Keratinocyte (primary cell): Measurements from ENCODE around the gene MTPN. TPM values are rescaled to one million over a fixed set of nuclear protein-coding genes. Genes with fewer than 3 reads are reported as not detected.

ENCODE experiments used
- DNase-seq: peaks from one replicate; pipeline ENCODE4 v3.0.0-alpha.2; 2011; ENCODE audit warnings: low read depth, missing footprints, low spot score
- FAIRE-seq: peaks from 2 replicates; lab custom pipeline; 2011; peaks lifted over from hg19 to GRCh38; lab: Jason Lieb, UNC
- H2AFZ ChIP-seq: 2 replicates; pipeline ENCODE4 v1.6.0; 2012; ENCODE audit warnings: low read length, control low read depth, inconsistent platforms; ENCODE audit not compliant: control insufficient read depth
- H3K27ac ChIP-seq: 2 replicates; pipeline ENCODE4 v1.5.1; 2011; ENCODE audit warnings: low read length; ENCODE audit not compliant: control insufficient read depth, insufficient read depth
- H3K27me3 ChIP-seq: 3 replicates; pipeline ENCODE4 v1.6.0; 2011; ENCODE audit warnings: low read length; ENCODE audit not compliant: control insufficient read depth, insufficient read depth; ENCODE audit errors: extremely low read depth
- H3K36me3 ChIP-seq, 2 experiments: 2 replicates in 1 of 2; 3 replicates in 1 of 2; pipeline ENCODE4 v1.5.1; 2011; ENCODE audit warnings: low read length in 2 of 2, mild to moderate bottlenecking in 1 of 2; ENCODE audit not compliant: control insufficient read depth in 2 of 2, insufficient read depth in 2 of 2; ENCODE audit errors: extremely low read depth in 1 of 2
- H3K4me1 ChIP-seq: 3 replicates; pipeline ENCODE4 v1.5.1; 2011; ENCODE audit warnings: low read length; ENCODE audit not compliant: control insufficient read depth, insufficient read depth; ENCODE audit errors: extremely low read depth
- H3K4me2 ChIP-seq: 3 replicates; pipeline ENCODE4 v1.6.0; 2011; ENCODE audit warnings: low read depth, low read length; ENCODE audit not compliant: control insufficient read depth, insufficient read depth; ENCODE audit errors: extremely low read depth
- H3K4me3 ChIP-seq, 3 experiments: fragments of 200-600 bp in 1 of 3; sonication (generic) in 1 of 3; 2 replicates in 2 of 3; 3 replicates in 1 of 3; pipeline ENCODE4 v1.5.1; 2011 to 2016; ENCODE audit warnings: low read length in 3 of 3, mild to moderate bottlenecking in 3 of 3, control low read depth in 2 of 3, inconsistent platforms in 1 of 3, low read depth in 1 of 3, mixed read lengths in 1 of 3, mixed run types in 1 of 3, moderate library complexity in 1 of 3; ENCODE audit not compliant: control insufficient read depth in 2 of 3, insufficient read depth in 2 of 3; ENCODE audit errors: extremely low read depth in 1 of 3
- H3K79me2 ChIP-seq: 2 replicates; pipeline ENCODE4 v1.6.0; 2012; ENCODE audit warnings: low read length; ENCODE audit not compliant: control insufficient read depth, insufficient read depth
- H3K9ac ChIP-seq: 3 replicates; pipeline ENCODE4 v1.6.0; 2011; ENCODE audit warnings: low read length; ENCODE audit not compliant: control insufficient read depth, insufficient read depth; ENCODE audit errors: extremely low read depth
- H3K9me1 ChIP-seq: 3 replicates; pipeline ENCODE4 v1.6.0; 2011; ENCODE audit warnings: low read length; ENCODE audit not compliant: control insufficient read depth, insufficient read depth; ENCODE audit errors: extremely low read depth
- H3K9me3 ChIP-seq: 2 replicates; pipeline ENCODE4 v1.5.1; 2012; ENCODE audit warnings: low read depth, low read length; ENCODE audit not compliant: control insufficient read depth
- H4K20me1 ChIP-seq: 3 replicates; pipeline ENCODE4 v1.6.0; 2011; ENCODE audit warnings: low read length; ENCODE audit not compliant: control insufficient read depth, insufficient read depth; ENCODE audit errors: extremely low read depth
- CTCF ChIP-seq, 3 experiments: IDR thresholded peaks in 1 of 3; conservative IDR thresholded peaks in 1 of 3; optimal IDR thresholded peaks in 1 of 3; 2 replicates in 2 of 3; 3 replicates in 1 of 3; pipeline versions ENCODE3 to v1.5.1; 2011; ENCODE audit warnings: low read length in 3 of 3, mild to moderate bottlenecking in 3 of 3, moderate library complexity in 2 of 3, control low read depth in 1 of 3, inconsistent platforms in 1 of 3; ENCODE audit not compliant: insufficient read depth in 2 of 3; ENCODE audit errors: extremely low read depth in 1 of 3
- EZH2 ChIP-seq: IDR thresholded peaks from one replicate; pipeline ENCODE4 v1.6.1; 2012; ENCODE audit warnings: inconsistent platforms, mild to moderate bottlenecking, low read length, moderate library complexity
- dilution Hi-C: fragments of 300-500 bp; cut with MboI; formaldehyde crosslinking; loops from one replicate; pipeline ENCODE4 v1.7.0; 2020; ENCODE audit warnings: low sequenced_read_pairs; ENCODE audit not compliant: extremely low pct_ligation_motif_present
- polyA plus RNA-seq, 5 experiments: library from polyadenylated mRNA; depleted of rRNA in 3 of 5; stranded (reverse) in 3 of 5; stranded (forward) in 1 of 5; unstranded in 1 of 5; fragments of >200 nt; gene quantifications; 1 replicate in 1 of 5; 2 replicates in 3 of 5; 3 replicates in 1 of 5; pipeline versions ENCODE4 v1.2.1 to v1.2.3, GENCODE V29; 2011 to 2012; ENCODE audit warnings: missing spikeins in 2 of 5, low read depth in 1 of 5, low replicate concordance in 1 of 5

MTPN gene
- polyA plus RNA-seq, 1 donor (not counting 4 experiments of a cell fraction or from before 2014, with no cell fraction given) = 151 TPM

GRCh38 chr7:135998081-135998480 lies 20.9 kb upstream of the MTPN start:
- no peaks in the 10 kb centered on the region for H4K20me1 ChIP-seq
- no peak for FAIRE-seq

GRCh38 chr7:135995748-135996147 lies 18.6 kb upstream of the MTPN start:
- no peak for FAIRE-seq
- no peak overlapping the region for H3K27ac ChIP-seq
- dilution Hi-C loops = no loop called here
- H3K36me3 ChIP-seq = no peaks in the 10 kb centered on the region
- TF ChIP-seq EZH2 = no peak
- TF ChIP-seq CTCF (optimal IDR thresholded peaks at IDR 0.05 in 1 of 3, IDR thresholded peaks at IDR 0.05 in 1 of 3, conservative IDR thresholded peaks at IDR 0.05 in 1 of 3; ENCODE audit: extremely low read depth in 1 of 3, insufficient read depth in 2 of 3, low read length in 3 of 3) = no peak
- peaks cover 3% of the 10 kb centered on the region for H3K27me3 ChIP-seq
- no peaks in the 10 kb centered on the region for H3K9me1 ChIP-seq
- no peak overlapping the region for H3K4me2 ChIP-seq
- no peak overlapping the region for H3K9ac ChIP-seq
- no peaks in the 10 kb centered on the region for H4K20me1 ChIP-seq
- H2AFZ ChIP-seq = no peak overlapping the region
- no peaks in the 10 kb centered on the region for H3K79me2 ChIP-seq
- DNase-seq = no peak
- H3K9me3 ChIP-seq = no peaks in the 10 kb centered on the region
- H3K4me1 ChIP-seq = peaks cover 7% of the 10 kb centered on the region
- no peak overlapping the region for H3K4me3 ChIP-seq

More at GRCh38 chr7:135998081-135998480, 20.9 kb upstream of the MTPN start:
- Histone ChIP-seq H3K27ac (no peak overlapping the region), H2AFZ (no peak overlapping the region), H3K79me2 (no peaks in the 10 kb centered on the region), H3K4me3 (no peak overlapping the region), H3K9me1 (no peaks in the 10 kb centered on the region), H3K9ac (no peak overlapping the region), H3K4me1 (no peaks in the 10 kb centered on the region), H3K9me3 (no peaks in the 10 kb centered on the region), H3K36me3 (no peaks in the 10 kb centered on the region), H3K27me3 (peaks cover 3% of the 10 kb centered on the region), H3K4me2 (no peak overlapping the region)
- TF ChIP-seq EZH2 = no peak
- no peak for TF ChIP-seq CTCF (optimal IDR thresholded peaks at IDR 0.05 in 1 of 3, IDR thresholded peaks at IDR 0.05 in 1 of 3, conservative IDR thresholded peaks at IDR 0.05 in 1 of 3; ENCODE audit: extremely low read depth in 1 of 3, insufficient read depth in 2 of 3, low read length in 3 of 3)
- DNase-seq = no peak
- dilution Hi-C loops = no loop called here
